ENCODE measurements around the gene RBMS2.

Gene RBMS2

GRCh38 chr12:56631790-56632700, 110.4 kb downstream of the RBMS2 start:
- DNase-seq (ENCODE audit: low read depth) = no peak

- no peak for DNase-seq (ENCODE audit: low read depth)
These were observed 111.3 kb downstream of the RBMS2 start for GRCh38 chr12:56632701-56633467.

GRCh38 chr12:56633468-56634241, 112.0 kb downstream of the RBMS2 start:
- DNase-seq (ENCODE audit: low read depth) = no peak

- DNase-seq (ENCODE audit: low read depth) = no peak
These were observed 112.7 kb downstream of the RBMS2 start for GRCh38 chr12:56634242-56634836.

- no peak for DNase-seq (ENCODE audit: low read depth)
These were observed 113.5 kb downstream of the RBMS2 start for GRCh38 chr12:56634837-56635791.

- peak; percentile 66 for DNase-seq (ENCODE audit: low read depth)
These were observed 114.4 kb downstream of the RBMS2 start for GRCh38 chr12:56635806-56636674.

- peak; percentile 91 for DNase-seq (ENCODE audit: low read depth)
These were observed 115.3 kb downstream of the RBMS2 start for GRCh38 chr12:56636675-56637540.

GRCh38 chr12:56637621-56638020, 116.0 kb downstream of the RBMS2 start:
- no peak for DNase-seq (ENCODE audit: low read depth)

- DNase-seq (ENCODE audit: low read depth) = no peak
These were observed 119.6 kb downstream of the RBMS2 start for GRCh38 chr12:56641219-56641618.

GRCh38 chr12:56644654-56645053, 123.0 kb downstream of the RBMS2 start:
- DNase-seq (ENCODE audit: low read depth) = no peak

- no peak for DNase-seq (ENCODE audit: low read depth)
These were observed 123.6 kb downstream of the RBMS2 start for GRCh38 chr12:56645201-56645716.

All from stimulated activated CD8-positive, alpha-beta memory T cell treated with anti-CD3 and anti-CD28 coated beads, Interleukin-12 subunit alpha, Interleukin-12 subunit beta, amount 100 ng/mL, for 1 hour (primary cell).